Measurements from ENCODE around the gene HEPACAM. TPM values are rescaled to one million over a fixed set of nuclear protein-coding genes. Genes with fewer than 3 reads are reported as not detected.
A peak's percentile ranks its signal among the peaks of the same experiment; 100 is the strongest.

The HEPACAM gene
- total RNA-seq, 1 experiment from 2014 or later: 0.11 TPM

- no peaks in the 10 kb centered on the region for H3K4me1 ChIP-seq (ENCODE audit: insufficient read depth, low read length)
- BruUV-seq (replicated peaks): no TSS peak
- ATAC-seq (no peak), DNase-seq (no peak)
- intact Hi-C loops (cut with micrococcal nuclease): no loop called here
- ChIA-PET CTCF (no interaction called here), POLR2A (ENCODE audit: unreplicated experiment) (no interaction called here)
- no peaks in the 10 kb centered on the region for H3K9me2 ChIP-seq (replicated peaks; ENCODE audit: low read length)
- H2AFZ ChIP-seq (ENCODE audit: low read length): no peak overlapping the region
- H4K20me1 ChIP-seq (ENCODE audit: low read length): no peaks in the 10 kb centered on the region
- no peaks in the 10 kb centered on the region for H3K79me2 ChIP-seq (ENCODE audit: low read length)
- H3F3A ChIP-seq (ENCODE audit: low read length, unreplicated experiment): no peaks in the 10 kb centered on the region
- TF ChIP-seq EZH2phosphoT487 (IDR thresholded peaks at IDR 0.05; ENCODE audit: borderline replicate concordance, low read length): no peak
- TF ChIP-seq CTCF (conservative IDR thresholded peaks at IDR 0.05; ENCODE audit: low read depth, low read length): no peak
- no peak for TF ChIP-seq EZH2 (IDR thresholded peaks at IDR 0.05; ENCODE audit: low read length, unreplicated experiment)
- no peak overlapping the region for H3K4me3 ChIP-seq (ENCODE audit: low read length)
- H3K36me3 ChIP-seq (ENCODE audit: low read depth, low read length): no peaks in the 10 kb centered on the region
- H3K4me2 ChIP-seq (ENCODE audit: low read length): no peak overlapping the region
- H3K9me3 ChIP-seq (ENCODE audit: low read length): peaks cover 5% of the 10 kb centered on the region; the same call in 1 of the 2 replicates
- no peak overlapping the region for H3K27ac ChIP-seq (ENCODE audit: low read length)
- no peak overlapping the region for H3K9ac ChIP-seq (ENCODE audit: low read length)
- H3K27me3 ChIP-seq (ENCODE audit: low read length): no peaks in the 10 kb centered on the region
Measured at GRCh38 chr11:124915541-124916369, 20.1 kb downstream of the HEPACAM start.

- peaks cover 56% of the 10 kb centered on the region for H3K4me1 ChIP-seq (ENCODE audit: insufficient read depth, low read length)
- TF ChIP-seq EZH2phosphoT487 (IDR thresholded peaks at IDR 0.05; ENCODE audit: borderline replicate concordance, low read length): no peak
- TF ChIP-seq CTCF (conservative IDR thresholded peaks at IDR 0.05; ENCODE audit: low read depth, low read length): no peak
- no peak for TF ChIP-seq EZH2 (IDR thresholded peaks at IDR 0.05; ENCODE audit: low read length, unreplicated experiment)
- DNase-seq (peak; percentile 53), ATAC-seq (no peak)
- intact Hi-C loops (cut with micrococcal nuclease): no loop called here
- H3K9ac ChIP-seq (ENCODE audit: low read length): no peak overlapping the region
- H3K4me2 ChIP-seq (ENCODE audit: low read length): 0 out of 2 replicates have a peak overlapping the region, but pooled peaks have one; percentile 2
- POLR2A ChIA-PET (ENCODE audit: unreplicated experiment): interaction anchor here (1.3 kb wide), 1 partner anchor 51 kb away, joined by 7 read pairs; the partner anchor contains the start of gene CCDC15
- H3K36me3 ChIP-seq (ENCODE audit: low read depth, low read length): no peaks in the 10 kb centered on the region
- BruUV-seq (replicated peaks): no TSS peak
- CTCF ChIA-PET: interaction anchor here (1.1 kb wide), 1 partner anchor 26 kb away, joined by 3 read pairs; no protein-coding TSS in a partner anchor
- 0 out of 2 replicates have a peak, but pooled peaks cover 4% of the 10 kb centered on the region for H3K79me2 ChIP-seq (ENCODE audit: low read length)
- no peaks in the 10 kb centered on the region for H3K9me3 ChIP-seq (ENCODE audit: low read length)
- no peaks in the 10 kb centered on the region for H3K9me2 ChIP-seq (replicated peaks; ENCODE audit: low read length)
- no peaks in the 10 kb centered on the region for H3K27me3 ChIP-seq (ENCODE audit: low read length)
- H3K27ac ChIP-seq (ENCODE audit: low read length): no peak overlapping the region
- no peak overlapping the region for H3K4me3 ChIP-seq (ENCODE audit: low read length)
- H4K20me1 ChIP-seq (ENCODE audit: low read length): no peaks in the 10 kb centered on the region
- peaks cover 12% of the 10 kb centered on the region for H3F3A ChIP-seq (ENCODE audit: low read length, unreplicated experiment)
- no peak overlapping the region for H2AFZ ChIP-seq (ENCODE audit: low read length)
Measured at GRCh38 chr11:124902616-124903015, 33.2 kb downstream of the HEPACAM start.

All from PC-3 (cell line).